NCI-H510A treated with DMSO at 0.1 percent for 48 hours (cell line): Measurements from ENCODE around the gene SNX1.
"Not testable (repeated sequence)": the region's sequence is repeated elsewhere in the genome, so short reads cannot be mapped to it uniquely, and the experiment has no call there.

ENCODE experiments used
- DNase-seq: peaks from one replicate; lab custom pipeline; 2025; lab: John Stamatoyannopoulos, UW

Gene SNX1

DNA sequence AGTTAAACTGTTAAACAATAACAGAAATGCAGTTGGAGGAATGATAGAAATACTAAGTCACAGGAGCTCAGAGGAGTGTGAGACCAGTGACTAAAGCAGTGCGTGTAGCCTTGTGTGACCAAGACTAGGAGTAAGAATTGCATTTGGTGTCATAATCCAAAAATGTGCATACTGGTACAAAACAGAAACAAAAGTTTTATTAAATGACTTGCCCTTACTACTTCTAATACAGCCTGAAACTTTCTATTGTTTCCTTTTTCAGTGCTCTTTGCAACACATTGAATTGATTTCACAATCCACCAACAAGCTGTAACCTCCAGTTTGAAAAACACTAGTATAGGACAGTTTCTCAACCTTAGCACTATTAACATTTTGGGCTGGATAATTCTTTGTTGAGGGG is 17.1 kb downstream of the SNX1 start:
- no peak for DNase-seq

DNA sequence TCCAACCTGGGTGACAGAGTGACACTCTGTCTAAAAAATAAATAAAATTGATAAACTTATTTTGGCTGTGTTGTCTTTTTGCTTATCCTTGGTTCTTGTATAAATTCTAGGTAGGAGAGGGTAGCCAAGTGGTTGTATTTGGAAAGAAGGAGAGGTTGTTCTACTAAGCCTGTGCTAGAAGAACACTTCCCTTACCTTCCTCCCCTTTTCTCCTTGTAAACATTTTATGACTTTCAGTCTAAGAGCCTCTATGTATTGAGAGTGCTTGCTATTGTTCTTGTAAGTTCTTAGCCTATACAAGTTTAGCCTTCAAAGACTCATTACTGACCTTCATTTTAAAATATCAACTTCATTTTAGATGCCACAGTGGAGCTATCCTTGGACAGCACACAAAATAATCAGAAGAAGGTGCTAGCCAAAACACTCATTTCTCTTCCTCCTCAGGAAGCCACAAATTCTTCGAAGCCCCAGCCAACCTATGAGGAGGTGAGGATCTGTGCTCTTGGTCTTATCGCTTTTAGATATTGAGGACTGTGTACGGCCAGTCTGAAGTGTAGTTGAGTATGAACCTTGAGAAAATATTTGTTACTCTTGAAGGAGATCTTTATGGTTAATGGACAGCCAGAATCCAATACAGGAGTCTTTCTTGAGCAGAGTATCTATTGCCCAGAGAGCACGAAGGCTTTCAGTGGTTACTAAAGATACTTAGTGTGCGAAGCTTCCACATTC is 22.1 kb downstream of the SNX1 start:
- DNase-seq: no peak

DNA sequence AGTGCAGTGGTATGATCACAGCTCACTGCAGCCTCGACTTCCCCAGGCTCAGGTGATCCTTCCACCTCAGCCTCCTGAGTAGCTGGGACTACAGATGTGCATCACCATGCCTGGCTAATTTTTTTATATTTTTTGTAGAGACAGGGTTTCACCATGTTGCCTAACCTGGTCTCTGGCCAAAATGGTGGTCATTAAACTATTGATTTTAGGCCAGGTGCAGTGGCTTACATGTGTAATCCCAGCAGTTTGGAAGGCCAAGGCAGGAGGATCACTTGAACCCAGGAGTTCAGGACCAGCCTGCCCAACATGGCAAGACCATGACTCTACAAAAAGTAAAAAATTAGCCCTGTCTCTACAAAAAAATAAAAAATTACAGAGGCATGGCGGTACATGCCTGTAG is 24.5 kb downstream of the SNX1 start:
- DNase-seq: not testable (repeated sequence)

DNA sequence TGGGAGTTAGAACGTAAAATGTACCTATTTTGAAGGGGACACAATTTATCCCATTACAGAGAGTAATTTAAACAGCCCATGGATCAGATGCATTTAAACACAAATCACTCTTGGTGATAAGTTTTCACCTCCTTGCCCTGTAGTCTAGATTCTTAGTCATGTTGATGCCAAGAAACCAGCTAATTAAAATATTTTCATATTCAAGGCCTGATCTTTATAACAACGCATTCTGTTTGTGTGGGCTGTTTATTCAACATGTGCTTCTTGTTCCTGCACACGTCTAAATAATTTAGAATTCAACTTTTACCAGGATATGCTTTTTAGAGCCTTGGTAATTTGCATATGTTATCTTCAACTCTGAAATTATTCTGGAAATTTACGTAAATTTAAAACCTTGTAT is 25.8 kb downstream of the SNX1 start:
- no peak for DNase-seq

DNA sequence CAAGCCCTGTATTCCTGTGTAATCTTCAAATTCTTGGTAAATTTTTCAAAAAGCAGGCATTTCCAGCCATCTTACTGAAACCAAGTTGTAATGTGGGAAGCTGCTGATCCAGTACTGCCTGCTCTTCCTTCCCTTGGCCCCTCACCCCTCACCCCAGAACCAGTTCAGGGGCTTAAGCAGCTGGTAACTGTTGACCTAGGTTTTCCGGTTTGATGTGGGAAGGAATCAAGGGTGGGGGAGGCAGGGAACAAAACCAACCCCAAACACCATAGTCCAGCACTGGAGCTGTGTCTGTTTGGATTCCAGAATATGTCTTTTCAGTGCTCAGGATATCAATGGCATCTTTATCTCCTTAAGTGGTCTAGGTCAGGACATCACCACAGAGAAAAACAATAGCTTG is 26.7 kb downstream of the SNX1 start:
- DNase-seq: no peak

DNA sequence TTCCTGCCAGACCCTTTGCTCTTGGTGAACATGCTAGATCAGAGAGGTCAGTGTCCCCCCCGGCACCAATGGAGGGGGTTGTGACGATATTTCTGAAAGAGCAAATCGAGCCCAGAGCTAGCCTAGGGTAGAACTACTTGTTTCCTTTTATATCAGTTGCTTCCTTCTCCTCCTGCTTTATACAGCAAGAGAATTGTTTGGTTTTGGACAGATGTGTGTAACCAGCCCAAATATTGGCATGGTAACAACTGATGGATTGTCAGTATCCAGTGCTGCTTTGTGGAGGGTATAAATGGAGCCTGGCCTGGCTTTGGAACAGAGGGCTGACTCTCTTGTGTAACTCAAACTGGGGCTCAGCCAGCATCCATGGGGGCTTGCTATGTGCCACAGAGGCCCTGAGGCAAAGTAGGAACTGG is 27.2 kb downstream of the SNX1 start:
- no peak for DNase-seq

DNA sequence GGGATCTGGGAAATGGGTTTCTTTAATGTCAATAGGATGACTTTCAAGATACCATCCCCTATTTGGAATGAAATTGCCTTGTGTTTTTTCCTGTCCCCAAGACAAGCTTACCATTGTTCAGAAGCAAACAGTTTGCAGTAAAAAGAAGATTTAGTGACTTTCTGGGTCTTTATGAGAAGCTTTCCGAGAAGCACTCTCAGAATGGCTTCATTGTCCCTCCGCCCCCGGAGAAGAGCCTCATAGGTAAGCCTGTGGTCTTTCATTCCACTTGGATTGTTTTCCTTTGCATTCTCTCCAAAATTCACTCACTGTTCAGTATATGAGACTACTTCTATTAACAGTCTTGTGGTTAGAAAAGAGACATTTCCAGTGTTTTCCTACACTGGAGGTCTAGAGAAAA is 30.2 kb downstream of the SNX1 start:
- DNase-seq: no peak

DNA sequence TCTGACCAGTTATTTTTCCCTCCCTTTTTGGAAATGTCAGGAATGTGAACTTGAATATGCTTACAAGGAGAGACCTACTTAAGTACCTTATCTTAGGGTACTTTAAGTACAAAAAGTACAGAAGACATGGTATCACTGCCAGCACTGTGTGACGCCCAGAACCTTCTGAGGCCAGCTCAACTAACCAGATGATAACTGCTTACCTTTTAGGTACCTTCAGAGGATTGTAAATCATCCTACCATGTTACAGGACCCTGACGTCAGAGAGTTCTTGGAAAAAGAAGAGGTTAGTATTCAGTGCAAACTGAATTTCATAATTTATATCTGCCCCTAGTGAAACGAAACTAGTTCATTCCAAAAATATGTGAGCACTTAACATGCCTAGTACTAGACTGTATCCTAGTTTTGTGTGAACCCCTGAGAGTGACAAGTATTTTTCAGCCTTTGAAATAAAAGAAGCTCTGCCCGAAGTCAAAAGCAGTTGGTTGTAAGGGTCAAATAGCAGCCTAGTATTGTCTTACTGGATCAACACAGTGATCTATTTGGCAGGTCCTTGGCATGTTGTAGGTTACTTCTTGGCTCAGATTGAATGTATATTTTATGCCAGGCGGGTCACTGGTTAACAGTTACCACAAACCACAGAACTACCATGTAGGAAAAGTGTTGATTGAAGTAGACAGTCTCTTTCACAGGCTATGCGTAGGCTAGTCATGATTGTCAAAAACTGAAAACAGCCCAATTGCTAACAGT is 31.9 kb downstream of the SNX1 start:
- DNase-seq: no peak

DNA sequence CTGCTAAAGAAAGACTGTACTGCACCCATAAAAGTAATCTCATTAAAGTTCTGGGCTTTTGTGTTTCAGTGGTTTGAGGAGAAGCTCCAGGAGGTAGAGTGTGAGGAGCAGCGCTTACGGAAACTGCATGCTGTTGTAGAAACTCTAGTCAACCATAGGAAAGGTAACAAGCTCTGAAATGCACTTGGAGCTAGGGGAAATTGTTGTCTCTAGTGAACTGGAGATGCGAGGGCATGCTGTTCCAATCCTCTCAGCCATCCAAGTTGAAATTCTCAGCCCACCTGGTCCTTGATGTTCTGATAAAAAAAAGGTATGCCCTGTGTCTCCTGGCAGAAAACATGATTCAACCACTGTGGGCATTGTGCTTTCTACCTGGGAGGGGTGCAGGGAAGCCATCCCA is 34.4 kb downstream of the SNX1 start:
- no peak for DNase-seq

DNA sequence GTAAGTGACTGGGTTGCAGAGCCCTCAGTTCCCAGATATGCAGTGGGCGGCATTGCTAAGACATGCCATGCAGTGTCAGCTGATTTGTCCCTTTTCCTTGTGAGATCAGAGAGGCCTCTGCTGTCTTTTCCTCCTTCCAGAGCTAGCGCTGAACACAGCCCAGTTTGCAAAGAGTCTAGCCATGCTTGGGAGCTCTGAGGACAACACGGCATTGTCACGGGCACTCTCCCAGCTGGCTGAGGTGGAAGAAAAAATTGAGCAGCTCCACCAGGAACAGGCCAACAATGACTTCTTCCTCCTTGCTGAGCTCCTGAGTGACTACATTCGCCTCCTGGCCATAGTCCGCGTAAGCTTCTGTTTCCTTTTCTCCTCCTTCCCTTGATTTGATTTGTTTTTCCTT is 35.8 kb downstream of the SNX1 start:
- no peak for DNase-seq

DNA sequence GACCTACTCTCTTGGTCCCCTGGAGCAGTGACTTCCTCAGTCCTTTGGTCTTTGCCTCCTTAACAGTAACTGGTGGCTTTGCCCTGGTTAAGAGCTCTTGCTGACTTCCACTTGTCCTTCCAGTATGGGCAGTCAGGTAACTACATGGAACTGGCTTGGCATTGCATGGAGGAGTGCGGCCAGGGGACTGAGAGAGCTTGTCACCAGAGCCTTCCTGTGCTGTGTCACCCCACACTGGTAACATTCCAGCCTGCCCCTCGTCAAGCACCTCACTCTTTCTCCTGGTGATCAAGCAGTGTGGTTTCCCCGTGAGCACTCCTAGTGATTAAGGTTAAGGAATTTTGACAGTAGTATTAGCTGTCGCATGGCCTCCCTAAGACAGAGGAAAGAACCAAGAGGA is 36.4 kb downstream of the SNX1 start:
- no peak for DNase-seq

DNA sequence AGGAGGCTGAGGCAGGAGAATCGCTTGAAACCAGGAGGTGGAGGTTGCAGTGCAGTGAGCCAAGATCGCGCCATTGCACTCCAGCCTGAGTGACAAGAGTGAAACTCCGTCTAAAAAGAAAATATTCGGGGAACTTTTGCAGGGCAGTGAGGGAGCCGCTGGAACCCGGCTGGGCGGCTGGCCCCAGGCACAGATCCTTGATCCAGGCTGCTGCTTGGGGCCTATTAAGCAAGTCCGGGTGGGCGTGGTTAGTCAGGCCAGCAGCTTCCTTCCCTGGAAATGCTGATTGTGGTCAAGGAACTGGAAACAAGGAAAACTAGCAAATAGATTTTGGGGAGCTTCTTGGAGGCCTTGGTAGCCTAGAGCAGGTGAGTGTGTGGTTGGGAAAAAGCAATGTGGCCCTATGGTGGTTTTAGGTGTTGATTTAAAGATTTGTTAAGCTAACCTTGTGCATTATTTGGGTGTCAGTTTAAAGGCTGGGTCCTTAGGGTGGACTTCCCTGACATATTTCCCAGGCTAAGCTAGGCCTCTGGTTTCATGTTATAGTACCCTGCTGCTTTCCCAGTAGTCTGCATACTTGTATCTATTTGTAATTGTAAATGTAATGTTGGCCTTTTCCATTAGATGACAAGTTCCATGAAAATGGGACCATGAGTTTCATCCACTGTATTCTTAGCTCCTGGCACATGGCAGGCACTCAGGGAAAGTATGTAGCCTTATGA is 38.0 kb downstream of the SNX1 start:
- no peak for DNase-seq

DNA sequence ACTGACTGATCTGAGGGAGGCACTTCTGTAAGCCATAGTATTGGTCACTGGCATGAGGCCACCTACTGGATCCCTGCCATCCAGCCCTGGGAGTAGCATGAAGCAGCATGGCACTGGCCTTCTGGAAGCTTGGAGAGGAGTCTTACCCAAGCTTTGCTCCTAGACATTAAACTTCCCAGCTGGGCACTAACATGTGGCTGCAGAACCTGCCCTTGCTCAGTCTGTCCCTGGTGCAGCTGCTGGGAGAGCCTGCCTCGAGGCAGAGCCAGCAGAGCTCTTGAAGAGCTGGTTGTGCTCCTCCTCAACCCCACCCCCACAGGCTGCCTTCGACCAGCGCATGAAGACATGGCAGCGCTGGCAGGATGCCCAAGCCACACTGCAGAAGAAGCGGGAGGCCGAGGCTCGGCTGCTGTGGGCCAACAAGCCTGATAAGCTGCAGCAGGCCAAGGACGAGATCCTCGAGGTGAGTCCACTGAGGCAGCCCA is 38.6 kb downstream of the SNX1 start:
- no peak for DNase-seq

DNA sequence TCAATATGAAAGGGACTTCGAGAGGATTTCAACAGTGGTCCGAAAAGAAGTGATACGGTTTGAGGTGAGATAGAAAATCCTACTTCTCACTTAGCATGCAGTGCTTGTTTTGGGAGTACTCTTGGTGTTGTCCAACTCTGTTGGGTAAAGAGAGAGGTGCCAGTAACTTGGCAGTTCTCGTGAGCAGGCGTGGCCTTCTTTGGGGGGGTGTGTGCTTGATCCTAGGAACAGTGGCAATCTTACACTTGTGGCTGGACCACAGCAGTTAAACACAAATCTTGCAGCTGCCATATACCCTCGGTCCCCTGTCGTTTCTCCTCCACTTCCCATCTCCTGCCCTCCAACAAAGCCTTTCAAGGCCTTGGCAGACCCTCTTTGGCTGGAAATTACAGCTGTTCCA is 40.6 kb downstream of the SNX1 start:
- DNase-seq: no peak

DNA sequence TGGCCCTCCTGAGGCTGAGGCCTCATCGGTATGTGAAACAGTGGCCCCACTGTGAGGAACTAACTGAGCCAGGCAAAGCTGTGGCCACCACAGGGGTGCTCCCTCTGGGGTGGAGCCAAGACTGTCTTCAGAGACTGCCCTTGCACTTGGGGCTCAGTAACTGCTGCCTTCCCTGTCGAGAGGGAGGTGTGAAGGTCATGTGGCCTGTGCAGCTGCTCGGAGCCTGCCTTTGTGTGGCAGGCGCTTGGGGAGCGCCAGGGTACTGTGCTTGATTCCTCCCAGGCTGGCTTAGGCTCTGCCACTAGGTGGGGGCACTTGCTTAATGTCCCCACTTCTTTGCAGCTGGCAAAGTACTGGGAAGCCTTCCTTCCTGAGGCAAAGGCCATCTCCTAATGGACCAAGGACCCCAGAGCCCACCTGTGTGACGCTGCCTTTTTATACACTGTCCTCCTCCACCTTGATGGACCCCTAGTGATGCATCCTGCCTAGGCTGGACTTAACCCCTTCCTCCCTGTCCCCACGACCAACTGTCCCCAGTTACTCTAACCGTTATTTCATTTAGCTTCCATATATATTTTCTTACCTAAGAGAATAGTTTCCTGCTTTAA is 41.5 kb downstream of the SNX1 start:
- no peak for DNase-seq

DNA sequence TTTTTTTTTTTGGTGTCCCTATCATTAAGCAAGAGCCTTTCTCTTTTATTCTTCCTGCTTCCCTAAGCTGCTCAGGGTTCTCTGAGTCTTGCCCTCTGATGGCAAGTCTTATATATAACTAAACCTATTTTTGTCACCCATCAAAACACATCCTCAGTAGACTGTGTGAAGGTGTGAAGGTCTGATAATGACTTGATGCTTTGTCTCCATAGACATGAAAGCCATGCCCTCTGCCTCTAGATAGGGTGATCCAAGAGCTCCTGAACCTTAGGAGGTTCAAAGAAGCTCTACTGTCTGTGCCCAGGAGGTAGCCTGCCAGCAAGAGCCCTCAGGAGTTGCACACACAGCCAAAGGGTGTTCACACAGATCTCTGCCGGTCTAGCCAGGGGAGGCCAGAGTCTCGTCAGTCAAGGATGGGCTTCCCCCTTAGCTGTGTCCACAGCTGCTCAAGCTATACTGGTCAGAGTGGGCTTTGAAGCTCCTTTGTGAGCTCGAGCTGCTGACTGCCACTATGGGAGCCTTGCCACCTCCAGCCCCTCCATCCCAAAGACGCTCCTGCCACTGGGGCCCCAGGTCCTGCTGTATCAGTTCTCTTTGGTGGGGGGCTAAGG is 42.7 kb downstream of the SNX1 start:
- no peak for DNase-seq

DNA sequence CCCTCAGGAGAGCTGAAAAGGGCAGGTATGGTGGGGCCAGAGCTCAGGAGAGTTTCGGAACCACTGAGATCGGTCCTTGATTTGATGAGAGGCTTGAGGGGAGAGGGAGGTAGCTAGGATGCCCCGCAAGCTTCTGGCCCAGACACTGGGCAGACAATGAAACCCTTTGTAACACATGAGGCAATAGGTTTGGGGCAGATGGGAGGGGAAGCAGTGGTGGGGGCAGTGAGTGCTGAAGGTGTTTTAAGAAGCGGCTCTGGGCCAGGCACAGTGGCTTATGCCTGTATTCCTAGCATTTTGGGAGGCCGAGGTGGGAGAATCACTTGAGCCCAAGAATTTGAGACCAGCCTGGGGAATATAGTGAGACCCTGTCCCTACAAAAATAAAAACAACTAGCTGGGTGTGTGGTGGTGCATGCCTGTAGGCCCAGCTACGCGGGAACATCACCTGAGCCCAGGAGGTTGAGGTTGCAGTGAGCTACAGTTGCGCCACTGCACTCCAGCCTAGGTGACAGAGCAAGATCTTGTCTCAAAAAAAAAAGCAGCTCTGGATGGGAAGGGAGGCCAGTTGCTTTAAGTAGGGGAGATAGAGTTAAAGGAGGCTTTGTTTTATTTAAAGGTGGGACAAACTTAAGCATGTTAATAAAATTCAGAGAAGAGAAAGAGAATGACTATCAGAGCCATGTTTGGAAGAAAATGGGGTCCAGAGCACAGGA is 46.2 kb downstream of the SNX1 start:
- DNase-seq: no peak

DNA sequence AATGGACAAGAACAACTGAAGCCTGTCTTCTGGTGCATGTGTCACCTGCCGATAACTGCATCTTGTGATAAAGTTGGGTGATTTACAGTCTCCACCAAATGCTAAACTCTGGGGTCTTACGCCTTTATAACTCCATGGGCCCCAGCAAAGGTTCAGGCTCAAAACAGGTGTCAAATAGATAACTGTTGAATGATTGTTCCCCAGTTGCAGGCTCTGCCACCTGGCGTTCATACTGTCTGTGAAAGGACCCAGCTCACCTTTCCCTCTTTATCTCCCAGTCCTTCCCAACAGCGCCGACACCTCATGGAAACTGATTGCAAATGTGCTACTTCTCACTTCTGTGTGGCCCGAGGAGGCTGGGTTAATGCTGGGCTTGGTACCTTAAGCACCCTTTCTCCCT is 47.5 kb downstream of the SNX1 start:
- DNase-seq: no peak

DNA sequence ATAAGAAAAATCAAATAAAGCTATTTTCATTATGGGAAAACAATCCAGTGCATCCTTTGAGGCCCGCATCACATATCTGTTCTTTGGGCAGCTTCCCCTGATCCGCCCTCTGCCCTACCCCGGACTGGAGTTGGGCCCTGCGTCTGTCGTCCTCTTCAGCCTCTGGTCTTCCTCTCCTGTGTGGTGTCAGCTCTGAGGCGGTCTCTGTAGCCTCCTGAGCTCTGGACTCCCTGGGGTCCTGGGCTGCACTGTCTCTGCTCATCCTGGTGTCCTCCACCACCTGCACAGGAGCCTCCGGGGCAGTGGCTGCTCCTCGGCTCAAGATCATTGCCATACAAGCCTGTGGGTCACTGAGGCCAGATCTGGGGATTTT is 48.4 kb downstream of the SNX1 start:
- no peak for DNase-seq

DNA sequence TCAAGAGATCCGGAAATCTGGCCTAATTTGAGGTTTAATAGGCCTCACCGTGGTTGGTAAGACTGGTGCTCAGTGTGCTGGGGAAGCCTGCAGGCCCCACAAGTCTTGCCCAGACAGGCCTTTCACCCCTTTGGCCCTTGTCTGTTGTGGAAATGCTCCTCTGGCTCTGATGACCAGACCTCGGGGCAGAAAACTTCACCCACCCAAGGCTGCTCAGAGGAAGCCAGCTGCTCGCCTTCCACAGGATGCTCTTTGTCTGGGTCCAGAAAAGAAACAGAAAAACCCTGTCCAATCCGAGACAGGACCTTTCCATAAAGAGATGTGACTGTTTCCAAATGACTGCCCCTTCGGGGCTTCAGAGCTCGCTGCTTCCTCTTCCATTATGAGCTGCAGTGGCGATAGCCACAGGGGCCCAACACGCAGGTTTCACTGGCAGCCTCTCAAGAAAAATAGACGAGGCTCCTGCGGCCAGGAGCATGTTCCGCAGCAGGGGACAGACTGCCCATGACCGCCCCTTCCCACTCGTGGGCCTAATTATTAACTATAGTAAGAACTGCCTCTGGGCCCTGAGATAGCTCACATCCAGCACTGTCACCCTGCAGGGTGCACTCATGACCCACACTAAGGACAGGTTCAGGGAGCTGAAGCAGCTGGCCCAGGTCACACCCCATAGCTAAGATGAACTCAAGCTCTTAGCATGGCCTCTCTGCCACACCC is 48.9 kb downstream of the SNX1 start:
- no peak for DNase-seq

DNA sequence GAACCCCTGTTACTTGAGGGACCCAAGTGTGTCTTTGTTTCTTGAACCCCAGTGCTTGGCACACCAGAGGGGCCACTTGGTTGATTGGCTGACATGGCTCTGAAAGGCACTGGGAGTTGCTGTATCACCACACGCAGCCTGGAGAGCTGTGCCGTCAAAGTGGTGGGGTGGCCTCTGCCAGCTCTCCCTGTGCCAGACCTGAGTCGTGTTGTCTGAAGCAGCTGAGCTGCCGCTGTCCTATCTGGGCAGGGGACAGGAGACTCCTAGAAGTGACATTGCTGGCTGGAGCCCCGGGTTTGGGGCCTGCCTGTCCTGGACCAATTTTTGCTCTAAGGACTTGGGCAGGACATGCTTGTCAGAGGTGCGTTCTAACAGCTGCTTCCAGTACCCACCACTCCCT is 50.3 kb downstream of the SNX1 start:
- no peak for DNase-seq
